Measurements from ENCODE around the gene USF2. TPM values are rescaled to one million over a fixed set of nuclear protein-coding genes. Genes with fewer than 3 reads are reported as not detected.
"Not testable (repeated sequence)": the region's sequence is repeated elsewhere in the genome, so short reads cannot be mapped to it uniquely, and the experiment has no call there.

USF2 gene
- polyA plus RNA-seq, 3 donors from 2014 or later: 0.29 to 10.4 (median 7.6) TPM

DNA sequence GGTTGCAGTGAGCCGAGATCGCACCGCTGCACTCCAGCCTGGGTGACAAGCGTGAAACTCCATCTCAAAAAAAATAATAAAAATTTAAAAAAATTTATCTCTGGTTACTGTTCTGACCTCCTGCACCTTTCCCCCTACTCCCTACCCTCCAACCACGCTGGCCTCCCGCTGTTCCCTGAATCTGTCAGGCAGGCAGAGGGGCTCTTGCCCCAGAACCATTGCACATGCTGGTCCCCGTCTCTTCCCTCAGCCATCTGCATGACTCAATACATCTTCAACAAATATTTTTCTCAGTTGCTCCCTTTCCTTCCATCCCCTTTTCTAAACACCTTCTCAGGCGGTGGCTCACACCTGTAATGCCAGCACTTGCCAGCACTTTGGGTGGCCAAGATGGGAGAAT is 39.2 kb upstream of the USF2 start:
- peaks cover 0 to 4% (median 2%) of the 10 kb centered on the region in 3 donors for H3K27me3 Mint-ChIP-seq (ENCODE audit: low read depth in 3 of 3)
- peak overlapping the region in 2 of 6 donors; percentile 22 to 67 for H3K27ac Mint-ChIP-seq
- H3K4me1 Mint-ChIP-seq: no peaks in the 10 kb centered on the region
- H3K9me3 Mint-ChIP-seq: no peaks in the 10 kb centered on the region
- H3K36me3 Mint-ChIP-seq: peaks cover 0 to 3% (median 0%) of the 10 kb centered on the region in 3 donors
- H3K4me3 Mint-ChIP-seq: no peak overlapping the region
- no peak for DNase-seq

DNA sequence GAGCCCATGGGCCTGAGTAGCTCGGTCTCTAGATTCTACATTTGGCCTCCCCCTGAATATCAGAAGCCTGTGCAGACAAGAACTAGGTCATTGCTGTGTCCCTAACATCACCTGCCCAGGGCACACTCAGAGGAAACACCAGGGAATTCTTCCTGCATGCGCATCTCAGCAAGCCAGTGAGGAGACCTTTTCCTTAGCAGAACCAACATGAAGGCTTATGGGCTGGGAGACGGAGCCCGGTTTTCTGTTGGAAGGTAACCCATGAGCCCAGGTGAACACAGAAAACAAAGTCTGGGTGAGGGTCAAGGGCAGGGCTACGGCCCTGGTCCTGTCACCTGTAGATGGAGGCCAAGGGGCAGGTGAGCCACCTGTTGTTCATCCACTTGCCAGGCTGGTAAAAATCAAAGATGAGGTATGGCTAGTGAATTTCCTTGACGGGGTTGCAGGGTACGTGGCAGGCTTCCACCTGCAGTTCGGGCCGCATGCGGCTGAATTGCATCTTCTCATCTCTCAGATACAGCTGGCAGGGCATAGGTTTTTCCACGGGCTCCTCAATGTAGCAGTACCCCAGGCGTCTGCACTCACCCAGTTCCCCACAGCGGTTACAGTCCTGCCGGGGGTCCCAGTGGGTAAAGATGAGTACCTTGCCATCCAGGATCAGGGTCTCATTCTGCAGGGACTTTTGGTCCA is 36.7 kb upstream of the USF2 start:
- H3K4me3 Mint-ChIP-seq: no peak overlapping the region
- no peak for DNase-seq
- H3K27ac Mint-ChIP-seq: no peak overlapping the region
- H3K27me3 Mint-ChIP-seq (ENCODE audit: low read depth in 3 of 3): peaks cover 2% of the 10 kb centered on the region in 3 donors
- H3K9me3 Mint-ChIP-seq: no peaks in the 10 kb centered on the region
- no peaks in the 10 kb centered on the region for H3K4me1 Mint-ChIP-seq
- no peaks in the 10 kb centered on the region for H3K36me3 Mint-ChIP-seq

DNA sequence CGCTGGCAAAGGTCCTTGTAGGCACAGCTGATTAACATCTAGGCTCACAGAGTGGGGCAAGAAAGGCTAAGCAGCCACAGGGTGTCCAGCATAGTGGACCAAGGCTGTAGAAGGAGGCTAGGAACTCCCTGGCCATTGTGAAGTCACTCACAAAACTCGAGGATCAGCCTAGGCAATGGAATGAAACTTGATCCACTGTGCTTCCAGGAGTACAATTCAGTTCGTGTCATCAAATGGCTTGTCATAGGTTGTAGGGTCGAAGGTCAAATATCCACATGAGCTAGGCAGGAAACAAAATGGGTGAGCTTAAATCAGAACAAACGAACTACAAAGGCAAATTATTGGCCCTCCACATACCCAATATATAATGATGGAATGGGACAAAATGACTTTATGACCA is 35.9 kb upstream of the USF2 start:
- Mint-ChIP-seq H3K27me3 (ENCODE audit: low read depth in 3 of 3) (peaks cover 2 to 3% (median 2%) of the 10 kb centered on the region in 3 donors), H3K4me3 (no peak overlapping the region), H3K4me1 (no peaks in the 10 kb centered on the region), H3K36me3 (no peaks in the 10 kb centered on the region), H3K9me3 (no peaks in the 10 kb centered on the region), H3K27ac (peak overlapping the region in 3 of 6 donors; percentile 30 to 71 (median 46))
- DNase-seq: no peak

DNA sequence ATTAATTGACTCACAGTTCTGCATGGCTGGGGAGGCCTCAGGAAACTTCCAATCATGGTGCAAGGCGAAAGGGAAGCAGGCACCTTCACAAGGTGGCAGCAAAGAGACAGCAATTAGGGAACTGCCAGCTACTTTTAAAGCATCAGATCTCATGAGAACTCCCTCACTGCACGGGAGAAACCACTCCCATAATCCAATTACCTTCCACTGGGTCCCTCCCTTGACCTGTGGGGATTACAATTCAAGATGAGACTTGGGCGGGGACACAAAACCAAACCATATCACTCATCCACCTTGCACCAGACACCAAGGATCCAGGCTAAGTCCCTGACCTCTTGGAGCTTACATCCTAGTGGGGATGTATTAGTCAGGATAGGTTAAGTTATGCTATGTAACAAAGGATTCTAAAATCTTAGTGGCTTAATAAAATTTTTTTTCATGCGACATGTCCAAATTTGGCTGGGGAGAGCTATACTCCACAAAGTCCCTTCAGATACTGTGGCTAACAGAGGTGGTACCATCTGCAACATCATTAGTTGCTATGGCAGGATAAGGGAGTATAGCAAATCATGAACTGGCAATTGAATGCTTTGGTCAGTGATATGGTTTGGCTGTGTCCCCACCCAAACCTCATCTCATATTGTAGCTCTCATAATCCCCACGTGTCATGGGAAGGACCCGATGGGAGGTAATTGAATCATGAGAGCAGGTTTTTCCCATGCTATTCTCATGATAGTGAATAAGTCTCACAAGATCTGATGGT is 31.9 kb upstream of the USF2 start:
- H3K4me1 Mint-ChIP-seq: peaks cover 17% of the 10 kb centered on the region in 2 donors
- no peak overlapping the region for H3K4me3 Mint-ChIP-seq
- peaks cover 11 to 12% (median 11%) of the 10 kb centered on the region in 3 donors for H3K36me3 Mint-ChIP-seq
- DNase-seq: peak in 1 of 3 donors; percentile 27
- peaks cover 1 to 10% (median 10%) of the 10 kb centered on the region in 3 donors for H3K27me3 Mint-ChIP-seq (ENCODE audit: low read depth in 3 of 3)
- H3K9me3 Mint-ChIP-seq: peaks cover 2 to 13% (median 9%) of the 10 kb centered on the region in 6 donors
- peak overlapping the region in 3 of 6 donors; percentile 21 to 69 (median 23) for H3K27ac Mint-ChIP-seq

DNA sequence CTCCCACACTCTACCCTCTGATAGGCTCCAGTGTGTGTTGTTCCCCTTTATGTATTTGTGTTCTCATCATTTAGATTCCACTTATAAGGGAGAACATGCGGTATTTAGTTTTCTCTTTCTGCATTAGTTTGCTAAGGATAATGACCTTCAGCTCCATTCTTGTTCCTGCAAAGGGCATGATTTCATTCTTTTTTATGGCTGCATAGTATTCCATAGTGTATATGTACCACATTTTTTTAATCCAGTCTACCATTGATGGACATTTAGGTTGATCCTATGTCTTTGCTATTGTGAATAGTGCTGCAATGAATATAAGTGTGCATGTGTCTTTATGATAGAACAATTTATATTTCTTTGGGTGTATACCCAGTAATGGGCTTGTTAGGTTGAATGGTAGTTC is 29.2 kb upstream of the USF2 start:
- Mint-ChIP-seq H3K36me3 (peaks cover 14 to 22% (median 18%) of the 10 kb centered on the region in 3 donors), H3K4me3 (peak overlapping the region in 3 of 5 donors; percentile 43 to 70 (median 47)), H3K27ac (peak overlapping the region; percentile 68 to 96 (median 92)), H3K27me3 (ENCODE audit: low read depth in 3 of 3) (peaks cover 1 to 25% (median 13%) of the 10 kb centered on the region in 3 donors), H3K4me1 (peaks cover 17% of the 10 kb centered on the region in 2 donors), H3K9me3 (peaks cover 2 to 21% (median 11%) of the 10 kb centered on the region in 6 donors)
- DNase-seq: not testable (repeated sequence)

DNA sequence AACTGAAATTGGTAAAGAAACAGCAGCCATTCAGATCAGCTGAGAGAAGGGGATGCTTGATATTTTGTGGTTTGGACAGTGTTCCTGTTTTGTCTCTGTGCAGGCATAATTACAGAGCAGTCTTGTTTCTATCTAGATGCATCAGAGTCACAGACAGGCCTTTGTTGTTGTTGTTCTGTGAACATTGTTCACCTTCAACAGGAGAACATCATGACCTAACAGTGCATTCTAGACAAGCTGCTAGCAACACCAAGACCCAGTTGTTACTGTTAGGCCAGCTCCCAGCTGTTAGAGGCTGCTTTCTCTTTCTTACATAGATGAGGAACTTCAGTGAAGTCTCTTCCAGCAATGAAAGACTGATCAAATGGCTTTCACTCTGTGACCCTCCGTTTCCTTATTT is 28.4 kb upstream of the USF2 start:
- Mint-ChIP-seq H3K27ac (peak overlapping the region; percentile 68 to 96 (median 92)), H3K4me3 (peak overlapping the region; percentile 19 to 70 (median 47)), H3K27me3 (ENCODE audit: low read depth in 3 of 3) (peaks cover 1 to 27% (median 14%) of the 10 kb centered on the region in 3 donors), H3K36me3 (peaks cover 14 to 22% (median 18%) of the 10 kb centered on the region in 3 donors), H3K9me3 (peaks cover 2 to 21% (median 11%) of the 10 kb centered on the region in 6 donors), H3K4me1 (peaks cover 17% of the 10 kb centered on the region in 2 donors)
- peak in 2 of 3 donors; percentile 44 to 64 for DNase-seq

DNA sequence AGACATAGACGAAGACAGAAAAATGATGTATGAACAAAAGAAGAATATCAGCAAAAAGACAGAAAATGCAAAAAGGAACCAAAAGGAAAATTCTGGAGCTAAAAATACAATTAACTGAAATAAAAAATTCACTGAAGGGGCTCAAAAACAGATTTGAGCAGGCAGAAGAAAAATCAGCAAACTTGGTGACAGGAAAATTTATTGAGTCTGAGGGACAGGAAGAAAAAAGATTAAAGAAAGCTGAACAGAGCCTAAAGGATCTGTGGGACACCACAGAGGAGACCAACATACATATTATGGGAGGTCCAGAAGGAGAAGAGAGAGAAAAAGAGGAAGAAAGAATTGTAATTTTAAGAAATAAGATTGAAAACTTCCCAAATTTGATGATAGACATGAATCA is 27.3 kb upstream of the USF2 start:
- peaks cover 14 to 22% (median 18%) of the 10 kb centered on the region in 3 donors for H3K36me3 Mint-ChIP-seq
- H3K27ac Mint-ChIP-seq: peak overlapping the region in 1 of 6 donors; percentile 45
- no peak for DNase-seq
- peaks cover 2 to 21% (median 11%) of the 10 kb centered on the region in 6 donors for H3K9me3 Mint-ChIP-seq
- H3K4me3 Mint-ChIP-seq: peak overlapping the region in 1 of 5 donors; percentile 28
- peaks cover 6 to 30% (median 14%) of the 10 kb centered on the region in 3 donors for H3K27me3 Mint-ChIP-seq (ENCODE audit: low read depth in 3 of 3)
- H3K4me1 Mint-ChIP-seq: peaks cover 17% of the 10 kb centered on the region in 2 donors

DNA sequence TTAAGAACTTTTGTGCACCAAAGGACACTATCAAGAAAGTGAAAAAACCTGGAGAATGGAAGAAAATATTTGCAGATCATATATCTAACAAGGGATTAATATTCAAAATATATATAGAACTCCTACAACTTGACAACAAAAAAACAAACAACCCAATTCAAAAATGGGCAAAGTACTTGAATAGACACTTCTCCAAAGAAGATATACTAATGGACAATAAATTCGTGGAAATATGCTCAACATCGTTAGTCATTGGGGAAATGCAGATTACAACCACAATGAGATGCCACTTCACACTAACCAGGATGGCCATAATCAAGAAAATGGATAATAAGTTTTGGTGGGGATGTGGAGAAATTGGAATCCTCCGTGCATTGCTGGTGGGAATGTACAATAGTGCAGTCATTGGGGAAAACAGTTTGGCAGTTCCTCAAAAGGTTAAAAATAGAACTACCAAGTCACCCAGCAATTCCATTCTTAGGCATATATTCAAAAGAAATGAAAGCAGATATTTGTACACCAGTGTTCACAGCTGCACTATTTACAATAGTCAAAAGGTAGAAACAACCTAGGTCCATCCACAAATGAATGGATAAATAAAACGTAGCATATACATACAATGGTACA is 22.2 kb upstream of the USF2 start:
- H3K36me3 Mint-ChIP-seq: peaks cover 4 to 14% (median 10%) of the 10 kb centered on the region in 3 donors
- peaks cover 22 to 23% of the 10 kb centered on the region in 2 donors for H3K4me1 Mint-ChIP-seq
- H3K9me3 Mint-ChIP-seq: peaks cover 0 to 10% (median 3%) of the 10 kb centered on the region in 6 donors
- no peak for DNase-seq
- no peak overlapping the region for H3K27ac Mint-ChIP-seq
- peak overlapping the region in 1 of 5 donors; percentile 84 for H3K4me3 Mint-ChIP-seq
- H3K27me3 Mint-ChIP-seq (ENCODE audit: low read depth in 3 of 3): peaks cover 8 to 42% (median 19%) of the 10 kb centered on the region in 3 donors

DNA sequence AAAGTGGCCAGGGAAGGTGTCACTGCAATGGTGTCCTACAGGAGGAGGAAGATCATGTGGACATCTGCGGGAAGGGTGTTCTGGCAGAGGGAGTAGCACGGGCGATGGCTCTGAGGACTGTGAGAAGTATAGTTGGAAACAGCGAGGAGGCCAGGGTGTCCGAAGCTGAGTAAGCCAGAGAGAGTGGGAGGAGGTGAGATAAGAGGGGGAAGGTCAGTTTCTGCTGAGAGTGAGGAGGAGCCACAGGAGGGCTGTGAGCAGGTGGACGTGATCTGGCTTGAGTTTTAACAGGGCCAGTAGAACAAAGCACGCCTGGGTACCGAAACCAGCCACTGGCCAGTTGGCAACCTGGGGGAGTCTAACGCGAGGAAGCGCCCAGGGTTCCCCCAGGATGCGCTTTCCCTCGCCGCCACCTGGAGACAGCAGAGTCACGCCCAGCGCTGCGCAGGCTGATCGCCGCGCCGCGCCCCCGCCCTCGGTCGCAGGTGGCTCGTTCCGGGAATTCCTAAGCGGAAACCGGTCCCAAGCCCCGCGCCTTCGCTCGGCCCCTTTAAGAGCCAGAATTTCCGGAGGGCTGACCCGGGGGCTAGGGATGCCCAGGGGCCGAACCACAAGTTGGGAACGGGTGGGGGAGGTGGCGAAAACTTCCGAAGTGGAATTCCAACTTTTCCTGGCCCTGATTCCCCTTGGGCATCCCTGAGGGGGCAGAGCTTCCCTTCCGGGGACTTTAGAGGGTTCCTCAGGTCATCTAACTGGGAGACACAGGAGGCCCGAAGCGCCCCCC is 21.0 kb upstream of the USF2 start:
- H3K4me3 Mint-ChIP-seq: peak overlapping the region; percentile 73 to 87 (median 84)
- H3K36me3 Mint-ChIP-seq: peaks cover 0 to 8% (median 4%) of the 10 kb centered on the region in 3 donors
- peak overlapping the region in 3 of 6 donors; percentile 40 to 74 (median 58) for H3K27ac Mint-ChIP-seq
- peaks cover 0 to 5% (median 0%) of the 10 kb centered on the region in 6 donors for H3K9me3 Mint-ChIP-seq
- H3K27me3 Mint-ChIP-seq (ENCODE audit: low read depth in 3 of 3): peaks cover 8 to 36% (median 19%) of the 10 kb centered on the region in 3 donors
- DNase-seq: peak; percentile 14 to 24 (median 21)
- peaks cover 22 to 23% of the 10 kb centered on the region in 2 donors for H3K4me1 Mint-ChIP-seq

DNA sequence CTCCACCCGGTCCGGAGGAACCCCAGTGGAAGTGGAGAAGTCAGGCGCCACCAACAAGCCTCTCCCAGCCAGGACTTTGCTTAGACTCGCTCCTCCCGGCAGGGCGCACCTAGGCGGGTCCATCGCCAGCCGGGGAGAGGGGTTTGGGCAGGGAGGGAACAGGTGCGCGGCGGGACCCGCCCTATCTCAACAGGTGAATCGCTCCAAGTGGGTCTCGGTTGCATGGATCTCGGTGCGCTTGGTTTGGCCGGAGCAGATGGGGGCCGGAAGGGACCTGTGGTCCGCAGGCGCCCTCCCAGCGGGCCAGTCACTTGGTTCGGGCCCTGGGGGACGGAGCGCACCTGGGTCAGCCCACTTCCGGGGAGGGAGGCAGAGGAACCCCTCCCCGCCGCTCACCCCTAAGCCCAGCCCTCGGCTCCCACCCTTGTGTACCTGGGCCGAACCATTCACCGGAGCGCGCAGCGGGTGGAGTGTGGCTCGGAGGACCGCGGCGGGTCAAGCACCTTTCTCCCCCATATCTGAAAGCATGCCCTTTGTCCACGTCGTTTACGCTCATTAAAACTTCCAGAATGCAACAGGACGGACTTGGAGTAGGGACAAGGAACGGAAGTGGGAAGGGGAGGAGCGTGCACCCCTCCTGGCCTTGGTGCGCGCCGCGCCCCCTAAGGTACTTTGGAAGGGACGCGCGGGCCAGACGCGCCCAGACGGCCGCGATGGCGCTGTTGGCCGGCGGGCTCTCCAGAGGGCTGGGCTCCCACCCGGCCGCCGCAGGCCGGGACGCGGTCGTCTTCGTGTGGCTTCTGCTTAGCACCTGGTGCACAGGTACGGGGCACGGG is 20.2 kb upstream of the USF2 start, which contains the start of gene LSR:
Gene LSR (plus strand): TSS at position 693 of the 836 bp plus-strand sequence. CDS start 21 bp downstream, at position 714.
- peaks cover 8 to 33% (median 16%) of the 10 kb centered on the region in 3 donors for H3K27me3 Mint-ChIP-seq (ENCODE audit: low read depth in 3 of 3)
- H3K4me3 Mint-ChIP-seq: peak within 1 kb of the TSS; percentile 74 to 87 (median 82)
- peaks cover 0 to 5% (median 0%) of the 10 kb centered on the region in 6 donors for H3K9me3 Mint-ChIP-seq
- H3K27ac Mint-ChIP-seq: peak within 1 kb of the TSS in 3 of 6 donors; percentile 42 to 83 (median 72)
- peak; percentile 53 to 66 (median 57) for DNase-seq
- H3K36me3 Mint-ChIP-seq: peaks cover 0 to 5% (median 4%) of the 10 kb centered on the region in 3 donors
- peaks cover 22 to 23% of the 10 kb centered on the region in 2 donors for H3K4me1 Mint-ChIP-seq

DNA sequence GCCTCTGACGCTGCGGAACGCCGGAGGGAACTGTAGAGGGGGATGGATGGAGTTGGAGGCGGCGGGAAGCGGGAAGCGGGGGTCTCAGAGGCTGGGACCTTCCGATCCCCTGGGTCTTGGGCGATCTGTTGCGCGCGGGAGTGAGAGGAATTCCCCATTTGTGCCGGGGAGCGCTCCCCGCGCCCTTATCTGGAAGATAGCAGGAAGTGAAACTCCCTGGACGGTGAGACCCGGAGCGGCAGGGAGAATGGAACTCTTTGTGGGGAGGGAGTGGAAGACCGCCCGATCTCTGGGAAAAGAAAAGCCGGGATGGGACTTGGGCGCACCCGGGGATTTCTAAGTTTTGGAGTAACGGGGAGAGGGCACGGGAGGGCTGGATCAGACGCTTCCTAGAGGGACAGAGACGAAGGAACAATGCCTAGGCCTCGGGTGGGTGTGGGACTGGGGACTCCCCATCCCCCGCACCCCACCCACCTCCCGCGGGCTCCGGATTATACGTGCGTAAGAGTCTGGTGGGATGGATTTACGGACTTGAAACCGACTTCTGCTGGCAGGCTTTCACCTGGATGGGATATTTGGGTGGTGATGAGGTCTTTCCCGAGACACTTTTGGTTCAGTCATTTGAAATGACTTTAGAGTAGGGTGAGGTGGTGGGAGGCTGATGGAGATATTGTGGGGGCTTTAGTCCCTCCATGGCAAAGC is 19.5 kb upstream of the USF2 start:
- no peak for DNase-seq
- Mint-ChIP-seq H3K4me1 (peaks cover 22 to 23% of the 10 kb centered on the region in 2 donors), H3K36me3 (no peaks in the 10 kb centered on the region), H3K27ac (peak overlapping the region in 3 of 6 donors; percentile 42 to 83 (median 72)), H3K4me3 (peak overlapping the region; percentile 74 to 87 (median 82)), H3K9me3 (no peaks in the 10 kb centered on the region), H3K27me3 (ENCODE audit: low read depth in 3 of 3) (peaks cover 8 to 27% (median 16%) of the 10 kb centered on the region in 3 donors)

Measured in immature natural killer cell (primary cell).